Esophagus muscularis mucosa (tissue), 4 donors: ENCODE measurements around the gene CYP46A1. TPM values are rescaled to one million over a fixed set of nuclear protein-coding genes. Genes with fewer than 3 reads are reported as not detected.

Source experiments
- DNase-seq: peaks from one replicate; pipeline ENCODE4 v3.0.0-alpha.2; 2017; ENCODE audit errors: extremely low spot score
- H3K27ac ChIP-seq, 4 donors: fragments of 200-600 bp; sonication (generic); replicated peaks in 1 of 4; 1 replicate in 3 of 4; 2 replicates in 1 of 4; pipeline ENCODE4 v1.5.1; 2016 to 2019; ENCODE audit warnings: mild to moderate bottlenecking in 1 of 4
- H3K27me3 ChIP-seq, 4 donors: fragments of 200-600 bp; sonication (generic); one replicate each; pipeline versions ENCODE4 v1.5.1 to v1.6.0; 2016 to 2019
- H3K36me3 ChIP-seq, 4 donors: fragments of 200-600 bp; sonication (generic); one replicate each; pipeline ENCODE4 v1.5.1; 2016 to 2019
- H3K4me1 ChIP-seq, 4 donors: fragments of 200-600 bp; sonication (generic); one replicate each; pipeline ENCODE4 v1.5.1; 2016 to 2019
- H3K4me3 ChIP-seq, 4 donors: fragments of 200-600 bp; sonication (generic); 1 replicate in 2 of 4; 2 replicates in 2 of 4; pipeline ENCODE4 v1.5.1; 2016 to 2019; ENCODE audit warnings: mild to moderate bottlenecking in 4 of 4, moderate library complexity in 1 of 4
- H3K9me3 ChIP-seq, 4 donors: fragments of 200-600 bp; sonication (generic); 1 replicate in 3 of 4; 2 replicates in 1 of 4; pipeline ENCODE4 v1.5.1; 2016 to 2019
- CTCF ChIP-seq, 3 experiments: fragments of 200-600 bp in 2 of 3; fragments of 450-650 bp in 1 of 3; sonication (generic) in 2 of 3; IDR thresholded peaks; one replicate each; pipeline ENCODE4 v1.5.1; 2017 to 2019; ENCODE audit warnings: antibody characterized with exemption in 3 of 3, mild to moderate bottlenecking in 2 of 3, moderate library complexity in 1 of 3
- EP300 ChIP-seq: sonication (generic); formaldehyde crosslinking; IDR thresholded peaks from one replicate; pipeline ENCODE4 v1.6.1; 2017; ENCODE audit warnings: antibody characterized with exemption
- POLR2A ChIP-seq: fragments of 450-650 bp; IDR thresholded peaks from one replicate; pipeline ENCODE4 v1.6.1; 2017; ENCODE audit warnings: antibody characterized with exemption, moderate library complexity, mild to moderate bottlenecking, low read depth
- POLR2AphosphoS5 ChIP-seq, 2 donors: sonication (generic); formaldehyde crosslinking; IDR thresholded peaks; one replicate each; pipeline ENCODE4 v1.6.1; 2017; ENCODE audit warnings: antibody characterized with exemption in 2 of 2
- WGBS: methylation state at CpG from one replicate; pipeline ENCODE4 v1.1.5; 2018; 5-methylcytosine and 5-hydroxymethylcytosine counted together
- intact Hi-C: fragments of 100-400 bp; cut with DNase I; formaldehyde crosslinking; loops from one replicate; pipeline ENCODE4 v1.15.1; 2023
- total RNA-seq, 4 donors: library from RNA; depleted of rRNA; stranded (reverse); fragments of >200 nt; gene quantifications; one replicate each; pipeline versions ENCODE4 v1.1.0 to v1.2.1, GENCODE V29; 2016

The CYP46A1 gene
- total RNA-seq, 4 donors from 2014 or later: 1.2 to 2.5 (median 1.9) TPM

GRCh38 chr14:99655521-99655920 is 28.6 kb upstream of the CYP46A1 start:
- TF ChIP-seq EP300 (no peak), CTCF (IDR thresholded peaks at IDR 0.05) (no peak), POLR2A (no peak), POLR2AphosphoS5 (IDR thresholded peaks at IDR 0.05) (no peak)
- H3K9me3 ChIP-seq: no peaks in the 10 kb centered on the region

GRCh38 chr14:99656171-99656570 is 27.9 kb upstream of the CYP46A1 start:
- 84% methylated on average over 5 of the region's 5 CpGs for WGBS

More at GRCh38 chr14:99655521-99655920, 28.6 kb upstream of the CYP46A1 start:
- Histone ChIP-seq H3K4me1 (peaks cover 8 to 27% (median 22%) of the 10 kb centered on the region in 4 donors), H3K27me3 (peaks cover 0 to 16% (median 5%) of the 10 kb centered on the region in 4 donors), H3K27ac (no peak overlapping the region), H3K36me3 (peaks cover 0 to 11% (median under 1%) of the 10 kb centered on the region in 4 donors), H3K4me3 (no peak overlapping the region)
- intact Hi-C loops: no loop called here
- 91% methylated on average over 4 of the region's 4 CpGs for WGBS
- no peak for DNase-seq

GRCh38 chr14:99657645-99658155 is 26.4 kb upstream of the CYP46A1 start:
- 59% methylated on average over 1 of the region's 1 CpG for WGBS
- H3K9me3 ChIP-seq: no peaks in the 10 kb centered on the region
- H3K36me3 ChIP-seq: peaks cover 0 to 17% (median 2%) of the 10 kb centered on the region in 4 donors
- no peak for TF ChIP-seq POLR2A
- no peak for TF ChIP-seq EP300
- no peak for TF ChIP-seq CTCF (IDR thresholded peaks at IDR 0.05)
- no peak for TF ChIP-seq POLR2AphosphoS5 (IDR thresholded peaks at IDR 0.05)
- H3K4me1 ChIP-seq: peaks cover 8 to 29% (median 22%) of the 10 kb centered on the region in 4 donors
- no peak for DNase-seq
- no peak overlapping the region for H3K4me3 ChIP-seq
- H3K27me3 ChIP-seq: peaks cover 0 to 30% (median 5%) of the 10 kb centered on the region in 4 donors
- no peak overlapping the region for H3K27ac ChIP-seq
- intact Hi-C loops: no loop called here

More at GRCh38 chr14:99656171-99656570, 27.9 kb upstream of the CYP46A1 start:
- no peak for DNase-seq
- intact Hi-C loops: no loop called here
- TF ChIP-seq POLR2A (no peak), EP300 (no peak), POLR2AphosphoS5 (IDR thresholded peaks at IDR 0.05) (no peak), CTCF (IDR thresholded peaks at IDR 0.05) (no peak)
- H3K4me1 ChIP-seq: peaks cover 8 to 29% (median 22%) of the 10 kb centered on the region in 4 donors
- H3K27ac ChIP-seq: no peak overlapping the region
- peaks cover 0 to 11% (median 1%) of the 10 kb centered on the region in 4 donors for H3K36me3 ChIP-seq
- H3K27me3 ChIP-seq: peaks cover 0 to 20% (median 5%) of the 10 kb centered on the region in 4 donors
- no peak overlapping the region for H3K4me3 ChIP-seq
- H3K9me3 ChIP-seq: no peaks in the 10 kb centered on the region

GRCh38 chr14:99658218-99658845 is 25.8 kb upstream of the CYP46A1 start:
- intact Hi-C loops: no loop called here
- WGBS: 73% methylated on average over 15 of the region's 15 CpGs
- DNase-seq: no peak

More at GRCh38 chr14:99658218-99658845, 25.8 kb upstream of the CYP46A1 start:
- Histone ChIP-seq H3K27ac (no peak overlapping the region), H3K27me3 (peaks cover 0 to 30% (median 5%) of the 10 kb centered on the region in 4 donors), H3K36me3 (peaks cover 0 to 20% (median 5%) of the 10 kb centered on the region in 4 donors), H3K9me3 (no peaks in the 10 kb centered on the region), H3K4me3 (no peak overlapping the region), H3K4me1 (peaks cover 8 to 29% (median 22%) of the 10 kb centered on the region in 4 donors)
- TF ChIP-seq CTCF (IDR thresholded peaks at IDR 0.05) (no peak), EP300 (no peak), POLR2A (no peak), POLR2AphosphoS5 (IDR thresholded peaks at IDR 0.05) (no peak)
